Heart left ventricle (tissue), 16 donors: ENCODE results near the gene CYREN. TPM values are rescaled to one million over a fixed set of nuclear protein-coding genes. Genes with fewer than 3 reads are reported as not detected.
A peak's percentile ranks its signal among the peaks of the same experiment; 100 is the strongest.

Source experiments
- ATAC-seq, 4 donors: fragments of 200-7000 bp; cut with Tn5 transposase; one replicate each; pipeline ENCODE4 v1.9.1; 2020 to 2022; ENCODE audit warnings: moderate library complexity in 4 of 4, mild to moderate bottlenecking in 3 of 4, moderate number of reproducible peaks in 1 of 4
- DNase-seq, 5 donors: peaks; one replicate each; pipeline ENCODE4 v3.0.0-alpha.2; 2020
- H3K27ac ChIP-seq, 12 donors: fragments of 200-600 bp; sonication (generic) in 4 of 12; one replicate each; pipeline versions ENCODE4 v1.5.0 to v1.8.0; 2016 to 2022; ENCODE audit warnings: mild to moderate bottlenecking in 2 of 12
- H3K27me3 ChIP-seq, 9 donors: fragments of 200-600 bp; sonication (generic) in 2 of 9; one replicate each; pipeline versions ENCODE4 v1.5.1 to v1.8.0; 2016 to 2022; ENCODE audit warnings: mild to moderate bottlenecking in 3 of 9
- H3K36me3 ChIP-seq, 9 donors: fragments of 200-600 bp; sonication (generic) in 2 of 9; one replicate each; pipeline versions ENCODE4 v1.5.0 to v1.8.0; 2018 to 2022; ENCODE audit warnings: mild to moderate bottlenecking in 2 of 9
- H3K4me1 ChIP-seq, 12 donors: fragments of 200-600 bp; sonication (generic) in 4 of 12; one replicate each; pipeline versions ENCODE4 v1.5.0 to v1.8.0; 2016 to 2022; ENCODE audit warnings: mild to moderate bottlenecking in 3 of 12
- H3K4me3 ChIP-seq, 12 donors: fragments of 200-600 bp; sonication (generic) in 4 of 12; one replicate each; pipeline versions ENCODE4 v1.5.0 to v1.8.0; 2017 to 2022; ENCODE audit warnings: mild to moderate bottlenecking in 9 of 12, moderate library complexity in 4 of 12
- H3K9me3 ChIP-seq, 12 donors: fragments of 200-600 bp; sonication (generic) in 4 of 12; one replicate each; pipeline versions ENCODE4 v1.5.0 to v1.8.0; 2016 to 2022; ENCODE audit warnings: mild to moderate bottlenecking in 1 of 12
- CTCF ChIP-seq, 12 donors: fragments of 200-600 bp; sonication (generic) in 4 of 12; IDR thresholded peaks; one replicate each; pipeline versions ENCODE4 v1.5.0 to v1.8.0; 2018 to 2022; ENCODE audit warnings: antibody characterized with exemption in 12 of 12, mild to moderate bottlenecking in 5 of 12
- POLR2A ChIP-seq, 2 donors: fragments of 450-650 bp; IDR thresholded peaks; one replicate each; pipeline ENCODE4 v1.6.1; 2017; ENCODE audit warnings: antibody characterized with exemption in 2 of 2, mild to moderate bottlenecking in 2 of 2, moderate library complexity in 2 of 2
- WGBS, 4 donors: extraction: QIAGEN DNeasy Blood & Tissue Kit in 2 of 4; methylation state at CpG; one replicate each; pipeline versions ENCODE4 v1.1.5 to v1.1.7; 2013 to 2018; 5-methylcytosine and 5-hydroxymethylcytosine counted together
- intact Hi-C, 10 donors: fragments of 100-400 bp; cut with DNase I; formaldehyde crosslinking; loops; one replicate each; pipeline versions ENCODE4 v1.11.1 to v1.14.2; 2022
- polyA plus RNA-seq, 2 donors: library from polyadenylated mRNA; stranded (reverse); fragments of 200-250 nt; gene quantifications; one replicate each; pipeline ENCODE4 v1.2.3, GENCODE V29; 2013
- total RNA-seq, 9 donors: library from RNA; depleted of rRNA in 2 of 9; stranded (reverse); fragments of >200 nt in 2 of 9; fragmentation: NEBNext Ultra II Directional in 3 of 9; extraction: Animal tissue kit (Norgen Biotek cat#: 25700) in 3 of 9; gene quantifications; one replicate each; pipeline versions ENCODE4 v1.1.0 to v1.2.4, GENCODE V29; 2016 to 2023
- donor health status: ischemic (EF 13 %, LVEDD 7.1; RV severe dilation, severe dysfunction).
- donor health status: healthy with polysubstance abuse.
- donor health status: DM: no; HTN: yes; CAD: no.
- donor health status: DM: no; HTN: no; CAD: no.
- donor health status: ischemic (EF 25% LVEDD 6.9; RV normal size, moderate dysfunction).
- donor health status: ischemic (EF 25% LVEDD 5.7; RV mildly dilated, moderate dysfunction).
- donor health status: healthy.
- donor health status: DM: yes; HTN: yes; CAD: no.
- donor health status: ischemic (EF 35%, LVEDD 5.7; RV mildly dilated, moderate dysfunction).
- donor health status: nonischemic (EF 11% LVEDD 7.7; RV severe dilation, severe dysfunction).
- donor health status: DM: yes; HTN: yes; CAD: no.
- donor health status: PGD.
- donor health status: ischemic (EF 29% LVEDD 5.4; RV normal size, mild dysfunction).
- donor health status: nonischemic (EF 23%, LVEDD 6.1; RV moderate dilation, normal function).

The CYREN gene
- total and polyA plus RNA-seq, 11 donors = 18.4 to 35.8 (median 24.9) TPM

- no peak overlapping the region for H3K27ac ChIP-seq
- 85 to 92% (median 89%) methylated on average over 7 of the region's 7 CpGs for WGBS, 4 donors
- no peak overlapping the region for H3K4me3 ChIP-seq
- H3K4me1 ChIP-seq = peaks cover 0 to 37% (median 8%) of the 10 kb centered on the region in 12 donors
- DNase-seq (no peak), ATAC-seq (no peak)
- H3K9me3 ChIP-seq = no peaks in the 10 kb centered on the region
- H3K27me3 ChIP-seq = no peaks in the 10 kb centered on the region
- H3K36me3 ChIP-seq = peaks cover 0 to 65% (median 42%) of the 10 kb centered on the region in 9 donors
- no peak for TF ChIP-seq POLR2A (IDR thresholded peaks at IDR 0.05)
- no peak for TF ChIP-seq CTCF (IDR thresholded peaks at IDR 0.05)
- intact Hi-C loops = no loop called here
Observed at GRCh38 chr7:135206941-135207391, 36.5 kb upstream of the CYREN start.

- TF ChIP-seq POLR2A (IDR thresholded peaks at IDR 0.05) (no peak), CTCF (IDR thresholded peaks at IDR 0.05) (no peak)
- Histone ChIP-seq H3K27ac (no peak overlapping the region), H3K27me3 (no peaks in the 10 kb centered on the region), H3K9me3 (no peaks in the 10 kb centered on the region), H3K4me1 (peaks cover 0 to 33% (median 11%) of the 10 kb centered on the region in 12 donors), H3K36me3 (peaks cover 0 to 76% (median 53%) of the 10 kb centered on the region in 9 donors), H3K4me3 (no peak overlapping the region)
- intact Hi-C loops = no loop called here
- DNase-seq (no peak), ATAC-seq (no peak)
- 93 to 97% (median 94%) methylated on average over 8 of the region's 8 CpGs for WGBS, 4 donors
Observed at GRCh38 chr7:135205850-135206249, 35.3 kb upstream of the CYREN start.

- Histone ChIP-seq H3K4me3 (no peak overlapping the region), H3K36me3 (peaks cover 0 to 86% (median 63%) of the 10 kb centered on the region in 9 donors), H3K27me3 (no peaks in the 10 kb centered on the region), H3K9me3 (no peaks in the 10 kb centered on the region), H3K27ac (no peak overlapping the region), H3K4me1 (peaks cover 0 to 24% (median 5%) of the 10 kb centered on the region in 12 donors)
- TF ChIP-seq CTCF (IDR thresholded peaks at IDR 0.05) = no peak
- TF ChIP-seq POLR2A (IDR thresholded peaks at IDR 0.05) = no peak
- DNase-seq (no peak), ATAC-seq (no peak)
- 84 to 91% (median 87%) methylated on average over 5 of the region's 5 CpGs for WGBS, 4 donors
- intact Hi-C loops = no loop called here
Observed at GRCh38 chr7:135204876-135205275, 34.4 kb upstream of the CYREN start.

DNA sequence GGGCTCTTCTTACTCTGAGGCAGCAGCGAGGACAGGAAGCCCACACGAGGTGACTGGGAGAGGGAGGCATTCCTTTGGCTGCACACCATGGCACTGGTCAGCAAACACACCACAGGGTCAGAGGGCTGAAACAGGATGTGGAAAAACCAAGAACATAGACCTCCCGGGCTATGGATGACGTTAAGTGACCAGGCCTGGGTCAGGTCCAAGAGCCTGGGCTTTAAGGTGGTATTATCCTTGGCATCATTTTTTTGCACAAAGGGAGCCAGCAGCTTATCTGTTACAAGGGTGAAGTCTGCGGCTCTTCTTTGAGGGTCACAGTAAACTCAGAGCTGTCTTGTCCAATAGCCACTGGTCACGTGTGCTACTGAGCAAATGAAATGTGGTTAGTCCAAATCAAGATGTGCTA, 33.8 kb upstream of the CYREN start:
- Histone ChIP-seq H3K36me3 (peaks cover 0 to 91% (median 68%) of the 10 kb centered on the region in 9 donors), H3K9me3 (no peaks in the 10 kb centered on the region), H3K27me3 (no peaks in the 10 kb centered on the region), H3K27ac (no peak overlapping the region), H3K4me3 (no peak overlapping the region), H3K4me1 (peaks cover 0 to 19% (median 5%) of the 10 kb centered on the region in 12 donors)
- WGBS, 4 donors = 75 to 85% (median 82%) methylated on average over 6 of the region's 6 CpGs
- intact Hi-C loops = no loop called here
- TF ChIP-seq CTCF (IDR thresholded peaks at IDR 0.05) (no peak), POLR2A (IDR thresholded peaks at IDR 0.05) (no peak)
- no peak for DNase-seq
- ATAC-seq = peak in 2 of 4 donors; percentile 29 to 41
